Activated naive CD8-positive, alpha-beta T cell treated with anti-CD3 and anti-CD28 coated beads, Interleukin-2, amount 10 ng/mL, durations not matched to agents 7 days and 5 days (primary cell): ENCODE data around the gene LYPD3. TPM values are rescaled to one million over a fixed set of nuclear protein-coding genes. Genes with fewer than 3 reads are reported as not detected.

Experiments used
- total RNA-seq, 2 experiments: library from RNA; stranded (reverse); gene quantifications; one replicate each; pipeline ENCODE4 v1.2.3, GENCODE V29; 2021

The LYPD3 gene
- total RNA-seq, 2 experiments from 2014 or later, result 1.2 to 1.8 TPM

Other genes with a start within 250 kb of the LYPD3 start
- gene PSG9, start 196.1 kb downstream of the LYPD3 start, total RNA-seq, result not detected
- not detected for gene CD177, start 111.9 kb downstream of the LYPD3 start, total RNA-seq
- gene TEX101, start 50.7 kb downstream of the LYPD3 start, total RNA-seq, result not detected
- gene PHLDB3, start 39.1 kb upstream of the LYPD3 start, total RNA-seq, result 10 to 100 TPM; 19.8 to 22.1 TPM
- 10 to 100 TPM; 57.1 to 61.1 TPM for gene ETHE1, start 61.6 kb upstream of the LYPD3 start, total RNA-seq
- 1 to 10 TPM; 3.9 to 4.6 TPM for gene ZNF575, start 67.6 kb upstream of the LYPD3 start, total RNA-seq
- 10 to 100 TPM; 40.0 to 43.2 TPM for gene XRCC1, start 109.9 kb upstream of the LYPD3 start, total RNA-seq
- 10 to 100 TPM; 11.7 to 15.6 TPM for gene PINLYP, start 110.2 kb upstream of the LYPD3 start, total RNA-seq
- 10 to 100 TPM; 12.4 to 13.9 TPM for gene IRGQ, start 130.5 kb upstream of the LYPD3 start, total RNA-seq
- gene ZNF576, start 131.0 kb upstream of the LYPD3 start, total RNA-seq, result 10 to 100 TPM; 15.3 to 17.8 TPM
- under 1 TPM; 0.68 to 0.72 TPM for gene SRRM5, start 146.5 kb upstream of the LYPD3 start, total RNA-seq
- gene ZNF428, start 154.0 kb upstream of the LYPD3 start, total RNA-seq, result 10 to 100 TPM; 23.3 to 23.7 TPM
- under 1 TPM; 0.36 to 0.43 TPM for gene CADM4, start 174.2 kb upstream of the LYPD3 start, total RNA-seq
- 10 to 100 TPM; 12.2 to 12.7 TPM for gene PLAUR, start 204.6 kb upstream of the LYPD3 start, total RNA-seq